HG03520 (cell line): Measurements from ENCODE around the gene PRPS1L1.

ENCODE experiments used
- ATAC-seq: cut with Tn5 transposase; IDR thresholded peaks from one replicate; pipeline ENCODE4 v1.9.1; 2021; ENCODE audit warnings: mild to moderate bottlenecking, moderate library complexity; ENCODE audit not compliant: unreplicated experiment

The PRPS1L1 gene

DNA sequence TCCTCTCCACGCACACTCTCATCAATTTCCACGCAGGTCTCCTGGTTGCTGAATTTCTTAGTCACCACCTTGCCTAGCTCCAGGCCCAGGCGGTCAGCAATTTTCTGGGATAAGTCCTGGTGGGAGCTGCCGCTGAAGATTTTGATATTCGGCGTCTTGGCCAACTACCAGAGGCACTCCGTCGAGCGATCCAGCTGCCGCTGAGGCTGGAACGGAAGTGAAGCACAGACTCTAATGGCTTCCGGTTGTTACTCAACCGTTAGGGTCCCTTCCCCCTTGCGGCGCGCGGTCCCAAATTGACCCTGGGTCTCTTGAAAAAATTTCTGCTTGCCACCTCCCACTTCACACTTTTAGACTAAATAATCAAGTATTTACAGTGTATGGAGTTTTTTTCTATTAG, at the start of gene PRPS1L1:
Gene PRPS1L1 (minus strand): TSS at position 219 of the 400 bp plus-strand sequence.
- ATAC-seq: no peak

DNA sequence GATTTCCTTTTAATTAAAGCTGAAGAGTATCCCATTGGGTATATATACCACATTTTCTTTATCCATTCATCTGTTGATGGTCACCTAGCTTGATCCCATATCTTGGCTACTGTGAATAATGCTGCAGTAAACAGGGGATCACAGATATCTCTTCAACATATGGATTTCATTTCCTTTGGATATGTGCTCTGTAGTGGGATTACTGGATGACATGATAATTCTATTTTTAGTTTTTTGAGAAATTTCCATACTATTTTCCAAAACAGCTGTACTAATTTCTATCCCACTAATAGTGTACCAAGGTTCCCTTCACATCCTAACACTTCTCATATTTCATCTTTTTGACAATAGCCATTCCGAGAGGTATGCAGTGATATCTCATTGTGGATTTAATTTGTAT, 48.8 kb upstream of the PRPS1L1 start:
- ATAC-seq: no peak

DNA sequence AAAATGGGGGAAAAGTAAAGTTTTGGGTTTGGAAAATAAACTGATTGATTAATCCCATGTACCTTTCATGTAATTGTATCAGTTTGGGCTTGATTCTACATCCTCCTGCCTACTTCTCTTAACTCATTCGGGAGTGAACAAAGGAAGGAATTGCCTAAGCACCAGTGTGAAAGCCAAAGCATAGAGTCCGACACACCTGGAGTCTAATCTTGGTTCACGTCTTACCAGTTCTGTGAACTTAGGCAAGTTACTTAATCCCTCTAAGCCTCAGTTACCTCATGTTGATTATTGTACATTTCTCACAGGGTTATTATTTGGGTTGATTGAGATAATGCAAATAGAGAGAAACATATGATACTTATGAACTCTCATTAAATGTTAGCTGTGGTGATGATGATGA, 41.1 kb upstream of the PRPS1L1 start:
- no peak for ATAC-seq

DNA sequence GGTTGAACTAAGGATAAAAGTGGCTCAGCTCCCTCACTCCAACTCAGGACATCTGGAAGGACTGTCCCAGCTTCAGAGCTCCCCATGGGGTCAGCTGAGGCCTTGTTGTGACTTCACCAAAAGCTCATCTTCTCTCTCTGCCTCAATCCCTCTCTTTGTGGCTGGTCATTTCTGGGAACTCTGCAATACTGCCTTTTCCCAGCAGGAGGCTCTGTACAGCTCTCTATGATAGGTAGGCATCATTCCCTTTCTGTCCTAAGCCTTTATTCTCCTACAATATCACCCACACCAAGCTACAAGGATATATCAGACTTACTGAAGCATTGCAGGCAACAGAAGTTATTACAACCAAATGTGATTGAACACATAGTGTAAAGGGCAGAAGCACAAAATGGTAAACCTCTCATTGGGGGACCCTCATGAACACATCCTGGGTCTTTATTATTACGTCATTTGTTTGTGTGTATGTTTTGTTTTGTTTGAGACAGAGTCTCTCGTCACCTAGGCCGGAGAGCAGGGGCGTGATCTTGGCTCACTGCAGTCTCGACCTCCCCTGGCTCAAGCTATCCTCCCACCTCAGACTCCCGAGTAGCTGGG, 36.7 kb upstream of the PRPS1L1 start:
- peak; percentile 67 for ATAC-seq

DNA sequence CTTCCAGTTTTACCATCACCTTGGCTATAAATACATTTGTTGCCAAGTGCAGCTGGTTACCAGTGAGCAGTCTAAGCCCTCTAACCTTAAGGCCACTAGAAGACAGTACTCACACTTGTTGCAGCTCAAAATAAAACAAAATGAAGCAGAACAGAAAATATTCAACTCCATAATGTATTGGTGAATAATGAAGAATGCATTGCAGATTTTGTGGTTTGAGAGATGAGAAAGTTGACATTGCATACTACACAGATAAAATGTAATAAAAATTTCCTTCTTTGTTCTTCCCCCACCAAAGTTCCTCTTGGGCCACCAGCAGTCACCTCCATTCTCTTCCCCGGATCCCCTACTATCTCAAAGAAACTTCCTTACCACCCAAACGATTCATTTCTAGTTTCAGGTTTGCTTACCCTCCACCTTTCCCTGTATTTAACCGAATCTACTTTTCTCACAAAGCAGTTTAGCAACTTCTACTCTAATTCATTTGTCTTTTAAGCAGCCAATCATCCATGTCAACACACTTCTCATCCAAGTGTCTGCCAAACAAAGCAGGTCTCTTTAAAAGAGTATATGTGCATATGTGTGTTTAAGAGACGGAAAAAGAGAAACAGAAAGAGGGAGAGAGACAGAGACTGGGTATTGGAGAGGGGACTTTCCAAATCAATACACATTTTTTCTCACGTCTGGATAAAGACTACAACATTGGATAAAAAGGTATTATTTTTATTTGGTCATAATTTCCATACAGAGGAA, 35.7 kb upstream of the PRPS1L1 start:
- ATAC-seq: no peak

DNA sequence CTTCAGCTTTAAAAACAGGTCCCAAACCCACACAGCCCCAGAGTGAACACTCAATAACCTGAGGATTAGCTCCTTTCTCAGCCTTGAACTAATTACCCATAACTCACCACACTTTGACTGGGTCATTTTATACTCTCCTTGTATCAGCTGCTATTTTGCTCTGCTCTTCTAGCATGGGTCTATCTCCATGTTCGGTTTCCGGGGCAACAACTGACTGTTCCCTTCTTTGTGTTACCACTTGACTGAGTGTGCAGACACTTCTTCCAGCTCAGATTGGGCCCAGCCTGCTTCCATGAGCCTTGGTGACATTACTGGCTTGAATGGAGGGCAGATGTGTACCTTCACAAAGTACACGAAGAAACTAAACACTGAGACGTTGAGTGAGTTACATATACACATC, 31.5 kb upstream of the PRPS1L1 start:
- no peak for ATAC-seq

DNA sequence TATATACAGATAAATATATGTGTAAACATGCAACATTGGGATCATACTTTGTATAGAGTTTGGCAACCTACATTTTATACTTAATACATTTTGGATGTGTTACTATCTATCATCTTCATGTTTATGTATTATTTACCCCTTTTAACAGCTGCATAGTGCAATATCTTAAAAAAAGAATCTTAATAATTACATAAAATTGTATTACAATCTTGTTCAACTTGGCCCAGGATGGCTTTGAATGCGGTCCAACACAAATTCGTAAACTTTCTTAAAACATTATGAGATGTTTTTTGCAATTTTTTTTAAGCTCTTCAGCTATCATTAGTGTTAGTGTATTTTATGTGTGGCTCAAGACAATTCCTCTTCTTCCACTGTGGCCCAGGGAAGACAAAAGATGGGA, 26.3 kb upstream of the PRPS1L1 start:
- ATAC-seq: no peak

DNA sequence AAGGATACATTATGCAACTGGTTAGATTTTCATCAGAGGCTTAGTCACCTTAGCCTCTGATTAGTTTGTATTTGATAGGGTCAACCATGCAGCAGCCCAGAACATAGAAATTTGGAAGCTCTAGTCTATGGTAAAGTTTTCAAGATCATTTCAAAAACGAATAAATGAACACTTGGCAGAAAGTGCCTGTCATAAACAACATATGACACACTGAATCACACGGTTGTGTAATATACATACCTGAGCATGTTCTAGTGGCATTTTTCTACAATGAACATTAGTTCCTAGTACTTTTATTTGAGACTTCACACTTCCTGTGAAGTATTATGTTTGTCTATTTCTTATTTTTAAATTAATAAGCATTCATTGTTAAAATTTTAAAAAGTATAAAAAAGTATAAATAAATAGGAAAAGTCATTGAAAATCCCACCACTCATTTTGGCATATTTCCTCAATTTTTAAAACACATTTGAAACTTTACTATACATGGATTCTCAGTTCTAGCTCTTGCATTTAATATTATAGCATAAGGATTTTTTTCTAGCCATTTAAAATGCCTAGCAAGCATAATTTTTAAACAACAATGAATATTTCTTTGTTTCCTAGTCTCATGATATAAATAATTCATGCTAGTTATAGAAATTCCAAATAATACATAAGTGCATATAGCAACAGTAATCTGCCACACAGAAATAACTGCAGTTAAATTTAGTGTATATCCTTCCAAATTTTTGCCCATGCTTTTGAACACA, 25.7 kb upstream of the PRPS1L1 start:
- no peak for ATAC-seq

DNA sequence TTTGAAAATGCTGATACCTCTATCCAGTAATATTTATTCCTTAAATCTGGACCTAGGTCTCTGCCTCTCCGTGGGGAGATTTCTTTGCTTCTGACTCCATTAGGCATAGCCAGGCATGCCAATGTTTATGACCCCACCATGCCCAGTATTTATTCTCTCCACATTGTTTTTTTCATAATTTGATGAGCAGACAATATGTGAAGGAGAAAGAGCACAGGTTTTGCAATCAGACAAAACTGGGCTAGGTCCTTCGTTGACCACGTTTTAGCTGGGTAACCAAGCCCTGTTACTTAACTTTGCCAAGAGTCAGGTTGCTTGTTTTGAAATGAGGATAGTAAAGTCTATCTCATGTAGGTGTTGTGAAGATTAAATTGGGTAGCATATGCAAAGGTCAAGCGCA, 21.6 kb upstream of the PRPS1L1 start:
- ATAC-seq: no peak

DNA sequence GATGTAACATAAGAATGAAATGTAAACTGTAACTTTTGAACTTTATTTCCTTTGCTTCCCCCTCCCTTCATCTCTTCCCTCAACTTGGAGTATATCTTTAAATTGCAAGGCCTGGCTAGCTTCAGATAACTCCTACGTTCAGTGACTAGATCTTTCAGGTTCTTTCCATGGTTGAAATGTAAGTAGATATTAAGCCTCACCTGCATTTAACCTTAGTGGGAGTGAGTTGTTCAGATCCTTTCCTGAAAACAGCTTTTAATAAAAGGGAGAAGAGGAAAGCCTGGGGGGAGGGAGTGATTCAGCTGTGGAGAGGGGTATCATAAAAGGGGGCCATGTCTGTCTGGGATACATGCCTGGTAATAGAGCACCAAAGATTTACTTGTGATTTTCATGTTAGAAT, 19.0 kb upstream of the PRPS1L1 start:
- no peak for ATAC-seq

DNA sequence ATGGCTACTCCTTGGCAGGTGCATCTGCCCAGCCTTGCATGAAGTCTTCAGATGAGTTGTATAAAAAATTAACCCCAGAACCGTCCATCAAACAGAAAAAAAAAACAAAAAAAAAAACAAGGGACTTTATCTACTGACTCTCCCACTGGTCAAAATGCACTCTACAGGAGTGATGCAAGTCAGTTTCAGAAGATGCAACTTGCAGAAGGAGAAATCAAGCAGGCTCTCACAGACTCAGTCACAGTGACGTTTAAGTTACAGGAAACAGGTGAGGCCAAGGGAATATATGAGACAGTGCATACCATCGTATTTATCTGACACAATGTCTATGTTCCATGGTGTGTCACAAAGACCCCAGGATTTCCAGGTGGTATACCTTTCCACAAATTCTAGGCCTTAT, 17.5 kb upstream of the PRPS1L1 start:
- no peak for ATAC-seq

DNA sequence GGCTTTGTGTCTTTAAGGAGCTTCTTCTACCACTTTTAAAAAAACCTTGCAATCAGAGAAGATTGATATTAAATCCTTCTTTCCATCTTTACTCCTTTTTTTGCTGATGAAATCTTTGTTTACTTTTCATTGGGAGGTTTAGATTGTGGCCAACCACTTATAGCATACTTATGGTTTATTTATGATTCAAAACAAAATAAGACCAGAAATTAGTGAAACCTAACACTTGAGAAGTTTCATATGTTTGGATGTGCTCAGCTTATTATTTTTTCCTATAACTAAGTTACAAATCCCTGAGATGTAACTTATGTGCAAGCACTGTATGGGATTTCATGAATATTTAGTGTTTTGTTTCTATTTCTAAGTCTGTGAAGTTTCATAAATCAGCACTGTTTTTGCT, 13.5 kb upstream of the PRPS1L1 start:
- no peak for ATAC-seq

DNA sequence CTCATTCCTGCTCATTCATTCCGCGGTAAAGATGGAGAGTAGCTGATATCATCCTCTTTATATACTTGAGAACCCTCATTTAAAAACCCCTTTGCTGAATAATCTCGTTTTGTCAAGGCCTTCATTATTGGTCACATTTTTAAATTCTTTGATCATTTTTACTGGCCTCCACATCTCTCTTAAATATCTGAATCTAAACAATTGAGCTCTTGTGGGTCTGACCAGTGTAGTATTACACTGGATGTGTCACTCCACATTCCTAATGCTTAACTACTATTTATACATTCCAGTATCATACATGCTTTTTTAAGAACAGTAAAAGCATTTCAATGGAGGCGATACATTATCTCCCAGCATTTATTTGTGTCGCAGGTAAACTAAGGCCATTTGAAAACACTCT, 12.6 kb upstream of the PRPS1L1 start:
- ATAC-seq: no peak

DNA sequence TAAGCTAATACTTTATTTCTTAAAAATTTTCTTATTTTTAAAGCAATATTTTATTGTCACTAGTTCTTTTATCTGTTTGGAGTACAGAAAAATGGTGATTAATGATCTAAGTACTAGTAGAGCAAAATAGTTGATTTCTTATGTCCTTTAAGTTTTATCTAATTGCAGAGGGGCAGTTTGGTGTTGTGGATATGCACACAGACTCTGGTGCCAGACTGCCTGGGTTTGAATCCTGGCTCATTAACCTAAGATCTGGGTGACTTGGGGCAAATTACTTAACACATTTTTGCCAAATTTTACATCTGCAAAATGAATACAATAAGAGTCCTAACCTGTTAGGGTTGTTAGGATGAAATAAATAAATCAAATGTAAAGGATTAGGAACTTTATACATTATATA, 10.7 kb upstream of the PRPS1L1 start:
- no peak for ATAC-seq

DNA sequence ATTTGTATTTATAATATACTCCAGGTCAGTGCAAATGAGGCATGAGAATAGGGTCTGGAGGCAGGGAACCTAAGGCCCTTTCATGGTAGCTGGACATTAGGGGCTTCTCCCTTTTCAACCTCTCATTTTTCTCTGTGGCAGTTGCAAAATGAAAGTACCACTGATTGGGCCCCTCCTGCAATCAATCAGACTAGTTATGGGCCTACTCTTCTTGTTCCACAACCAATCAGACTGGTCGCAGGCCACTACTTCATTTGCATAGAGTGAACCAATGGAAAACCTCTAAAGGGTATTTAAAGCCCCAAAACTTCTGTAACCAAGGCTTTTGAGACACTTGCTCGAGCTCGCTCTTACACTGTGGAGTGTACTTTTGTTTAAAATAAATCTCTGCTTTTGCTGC, 10.0 kb upstream of the PRPS1L1 start:
- no peak for ATAC-seq

DNA sequence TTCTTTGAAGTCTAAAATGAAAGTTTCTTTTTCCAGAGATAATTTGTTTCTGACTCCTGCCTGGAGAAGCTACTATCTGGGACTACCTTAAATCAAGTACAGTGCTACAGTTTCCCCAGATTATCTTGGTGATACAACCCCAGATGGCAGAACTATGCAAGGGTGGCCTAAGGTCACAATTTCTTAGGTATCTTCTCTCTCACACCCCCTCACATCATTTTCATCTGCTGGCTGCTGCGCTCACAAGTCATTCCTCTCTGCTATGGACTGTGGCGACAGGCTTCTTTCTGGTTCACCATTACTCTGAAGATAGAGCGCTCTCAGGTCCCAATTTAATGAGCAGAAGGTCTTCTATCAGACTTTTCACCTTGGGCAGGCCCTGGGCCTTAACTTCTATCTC, 9.1 kb upstream of the PRPS1L1 start:
- ATAC-seq: no peak

DNA sequence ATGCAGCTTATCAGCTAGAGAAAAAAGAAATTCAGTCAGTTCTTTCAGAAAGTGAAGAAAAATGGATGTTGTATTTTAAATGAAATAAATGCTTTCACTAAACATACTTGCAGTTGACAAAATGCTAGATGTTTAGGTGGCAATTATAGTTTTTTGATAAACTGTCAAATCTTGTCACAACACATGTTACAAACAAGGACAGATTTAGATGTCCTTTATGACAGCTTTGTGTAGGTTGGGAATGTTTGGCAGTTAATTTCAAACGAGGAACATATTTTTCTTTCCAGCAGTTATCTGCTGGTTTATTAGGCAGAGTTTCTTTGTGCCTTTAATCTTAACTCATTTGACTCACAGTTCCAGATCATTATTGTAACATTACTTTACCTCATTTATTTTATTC, 3.1 kb upstream of the PRPS1L1 start:
- ATAC-seq: no peak

DNA sequence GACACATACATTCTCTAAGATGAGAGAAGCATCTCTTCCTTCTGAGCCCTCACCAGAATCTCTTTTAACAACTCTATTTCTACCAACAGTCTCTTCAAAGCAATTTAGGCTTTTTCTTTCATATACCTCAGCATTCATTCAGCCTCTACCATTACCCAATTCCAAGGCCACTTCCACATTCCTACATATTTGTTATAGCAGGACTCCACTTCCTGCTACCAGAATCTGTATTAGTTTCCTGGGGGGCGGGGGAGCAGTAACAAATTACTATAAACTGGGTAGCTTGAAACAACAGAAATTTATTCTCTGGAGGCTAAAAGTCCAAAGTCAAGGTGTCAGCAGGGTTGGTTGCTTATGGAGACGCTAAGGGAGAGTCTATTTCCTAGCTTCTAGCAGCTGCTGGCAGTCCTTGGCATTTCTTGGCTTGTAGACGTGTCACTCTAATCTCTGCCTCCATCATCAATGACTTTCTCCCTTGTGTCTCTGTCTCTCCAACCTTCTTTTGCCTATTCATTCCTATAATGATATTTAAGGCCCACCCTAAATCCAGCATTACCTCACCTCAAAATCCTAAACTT, 7.4 kb downstream of the PRPS1L1 start:
- no peak for ATAC-seq

DNA sequence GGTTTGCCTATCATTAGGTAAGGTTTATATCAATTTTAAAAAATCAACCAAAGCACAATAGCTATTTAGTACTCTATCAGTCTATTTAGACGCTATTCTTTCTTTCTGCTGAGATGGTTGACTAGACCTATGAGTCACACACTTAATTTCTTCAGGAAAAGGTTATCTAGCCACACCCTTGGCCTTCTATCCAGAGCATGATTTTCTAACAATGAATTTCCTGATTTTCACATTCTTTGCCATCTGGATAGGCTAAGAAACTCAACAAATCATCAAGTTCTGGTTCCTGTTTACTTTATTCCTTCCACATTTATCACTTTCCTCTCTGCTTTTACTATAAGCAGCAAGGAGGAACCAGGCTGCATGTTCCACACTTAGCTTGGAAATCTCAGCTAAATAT, 8.1 kb downstream of the PRPS1L1 start:
- no peak for ATAC-seq

DNA sequence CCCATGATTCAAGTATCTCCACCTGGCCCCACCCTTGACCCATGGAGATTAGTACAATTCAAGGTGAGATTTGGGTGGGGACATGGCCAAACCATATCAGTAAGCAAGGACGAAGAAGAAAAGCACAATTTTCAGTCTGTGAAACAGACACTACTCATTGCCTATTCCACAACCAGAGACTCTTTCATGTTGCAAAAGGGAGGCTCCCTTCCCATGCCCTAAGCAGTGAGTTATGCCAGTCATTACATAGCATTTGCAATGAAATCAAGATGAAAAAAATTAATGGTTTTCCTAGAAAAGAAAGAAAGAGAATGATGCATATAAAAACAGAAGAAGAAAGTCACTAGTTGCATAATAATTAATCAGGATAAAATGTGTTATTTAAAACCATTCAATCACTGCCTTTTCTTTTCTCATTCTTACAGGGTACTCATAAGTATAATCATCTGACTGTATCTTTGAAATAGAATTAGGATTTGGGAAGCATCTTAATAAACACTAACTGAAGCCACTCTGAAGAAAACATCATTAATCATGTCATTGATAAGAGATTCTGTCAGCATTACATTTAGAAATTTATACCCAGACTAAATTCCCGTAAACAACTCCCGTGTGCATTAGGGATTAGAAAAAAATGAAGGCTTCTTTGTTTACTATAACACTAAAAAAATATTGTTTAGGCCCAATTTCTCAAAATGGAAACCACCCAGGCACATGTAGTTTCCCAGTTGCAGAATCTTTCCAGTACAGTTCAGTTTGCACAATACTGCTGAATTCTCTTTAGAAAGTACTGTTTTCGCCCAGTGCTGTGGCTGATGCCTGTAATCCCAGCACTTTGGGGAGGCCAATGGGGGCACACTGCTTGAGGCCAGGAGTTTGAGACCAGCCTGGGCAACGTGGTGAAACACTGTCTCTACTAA, 9.1 kb downstream of the PRPS1L1 start:
- ATAC-seq: no peak
